Astrocyte of the hippocampus (primary cell): ENCODE data around the gene COPZ2.
"Not testable (repeated sequence)": the region's sequence is repeated elsewhere in the genome, so short reads cannot be mapped to it uniquely, and the experiment has no call there.

Experiments used
- DNase-seq: peaks from one replicate; pipeline ENCODE4 v3.0.0; 2011; ENCODE audit warnings: low read depth, low spot score

The COPZ2 gene

DNA sequence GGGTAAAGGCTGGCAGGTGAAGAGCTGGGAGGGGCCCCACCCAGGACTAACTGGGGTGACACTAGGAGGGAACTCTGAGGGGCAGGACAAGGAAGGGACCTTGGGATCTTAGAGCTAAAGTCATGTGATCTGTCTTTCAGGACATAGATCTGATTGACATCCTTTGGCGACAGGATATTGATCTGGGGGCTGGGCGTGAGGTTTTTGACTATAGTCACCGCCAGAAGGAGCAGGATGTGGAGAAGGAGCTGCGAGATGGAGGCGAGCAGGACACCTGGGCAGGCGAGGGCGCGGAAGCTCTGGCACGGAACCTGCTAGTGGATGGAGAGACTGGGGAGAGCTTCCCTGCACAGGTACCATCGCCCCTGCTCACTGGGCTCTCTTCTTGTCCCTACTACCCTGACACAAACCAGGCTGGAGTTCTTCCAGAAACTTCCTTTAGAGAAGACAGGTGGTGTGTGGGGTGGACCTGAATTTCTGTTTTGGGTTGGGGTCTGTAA lies 18.7 kb upstream of the COPZ2 start:
- DNase-seq, result no peak

DNA sequence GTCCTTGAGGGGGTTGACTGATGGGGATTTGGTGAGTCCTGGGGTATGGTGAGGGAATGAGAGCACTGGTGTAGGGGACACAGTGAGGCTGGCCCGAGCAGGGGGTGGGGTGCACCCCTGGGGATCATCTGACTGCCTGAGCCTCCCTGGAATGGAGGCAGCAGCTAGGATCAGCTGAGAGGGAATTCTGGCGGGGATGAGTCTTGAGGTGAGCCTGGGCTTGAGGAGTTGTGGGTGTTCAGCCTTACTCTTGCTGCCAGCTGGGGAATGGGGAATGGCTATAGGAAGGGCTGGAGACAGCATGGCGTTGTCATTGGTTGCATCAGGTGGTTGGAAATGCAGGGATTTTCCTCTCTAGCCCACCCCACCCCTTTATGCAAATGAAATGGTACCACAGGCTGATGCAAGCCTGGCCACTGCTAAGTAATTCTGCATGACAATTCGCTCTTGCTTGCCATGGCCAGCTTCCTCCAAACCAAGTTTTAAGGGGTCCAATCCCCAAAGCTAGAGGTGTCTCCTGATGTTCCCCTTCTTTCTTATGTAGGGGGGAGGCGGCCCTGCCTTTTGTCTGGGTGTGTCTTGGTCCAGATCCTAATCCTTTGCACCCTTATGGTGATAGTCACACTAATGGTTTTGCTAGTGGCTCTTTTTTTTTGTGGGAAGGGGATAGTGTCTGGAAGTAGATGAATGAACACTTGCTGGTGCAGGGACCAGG lies 18.1 kb upstream of the COPZ2 start:
- DNase-seq, result peak; percentile 59

GRCh38 chr17:48054238-48055185 lies 16.9 kb upstream of the COPZ2 start:
- DNase-seq, result peak; percentile 90

GRCh38 chr17:48053758-48054237 lies 16.2 kb upstream of the COPZ2 start:
- no peak for DNase-seq

DNA sequence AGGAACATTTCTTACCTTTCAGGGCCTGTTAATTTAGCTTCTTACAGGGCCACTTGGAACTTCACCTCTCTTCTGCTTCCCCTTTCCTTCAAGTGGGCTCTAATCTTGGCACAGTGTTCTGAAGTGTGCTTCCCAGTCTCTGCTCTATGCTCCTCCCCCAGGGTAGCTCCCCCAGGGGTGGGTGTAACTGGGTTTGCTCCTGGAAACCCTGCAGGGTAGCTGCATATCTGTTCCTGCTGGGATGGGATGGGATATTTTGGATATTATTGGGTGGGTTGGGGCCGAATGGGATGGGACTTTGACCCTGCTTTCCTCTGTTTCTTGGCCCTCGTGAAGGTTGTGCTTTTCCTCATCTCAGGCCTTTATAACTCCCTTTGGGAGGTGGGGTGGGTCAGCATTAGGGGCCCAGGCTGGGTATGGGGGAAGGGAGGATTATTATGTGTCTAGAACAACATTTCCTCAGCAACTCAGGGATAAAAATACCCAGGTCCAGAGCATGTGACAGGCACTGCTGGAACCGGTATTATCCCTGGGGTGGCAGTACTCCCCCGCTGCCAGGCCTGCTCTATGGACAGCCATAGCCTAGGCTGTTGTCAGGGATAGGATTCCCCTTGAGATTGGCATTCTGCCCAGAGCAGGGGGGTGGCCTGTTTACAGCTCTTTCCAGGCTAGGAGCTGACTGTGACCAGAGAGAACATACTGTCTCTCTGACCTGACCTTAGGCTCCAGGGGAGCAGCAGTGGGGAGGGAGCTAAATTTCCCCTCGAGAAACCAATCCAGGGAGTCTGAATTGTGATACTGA lies 15.6 kb upstream of the COPZ2 start:
- DNase-seq, result no peak

DNA sequence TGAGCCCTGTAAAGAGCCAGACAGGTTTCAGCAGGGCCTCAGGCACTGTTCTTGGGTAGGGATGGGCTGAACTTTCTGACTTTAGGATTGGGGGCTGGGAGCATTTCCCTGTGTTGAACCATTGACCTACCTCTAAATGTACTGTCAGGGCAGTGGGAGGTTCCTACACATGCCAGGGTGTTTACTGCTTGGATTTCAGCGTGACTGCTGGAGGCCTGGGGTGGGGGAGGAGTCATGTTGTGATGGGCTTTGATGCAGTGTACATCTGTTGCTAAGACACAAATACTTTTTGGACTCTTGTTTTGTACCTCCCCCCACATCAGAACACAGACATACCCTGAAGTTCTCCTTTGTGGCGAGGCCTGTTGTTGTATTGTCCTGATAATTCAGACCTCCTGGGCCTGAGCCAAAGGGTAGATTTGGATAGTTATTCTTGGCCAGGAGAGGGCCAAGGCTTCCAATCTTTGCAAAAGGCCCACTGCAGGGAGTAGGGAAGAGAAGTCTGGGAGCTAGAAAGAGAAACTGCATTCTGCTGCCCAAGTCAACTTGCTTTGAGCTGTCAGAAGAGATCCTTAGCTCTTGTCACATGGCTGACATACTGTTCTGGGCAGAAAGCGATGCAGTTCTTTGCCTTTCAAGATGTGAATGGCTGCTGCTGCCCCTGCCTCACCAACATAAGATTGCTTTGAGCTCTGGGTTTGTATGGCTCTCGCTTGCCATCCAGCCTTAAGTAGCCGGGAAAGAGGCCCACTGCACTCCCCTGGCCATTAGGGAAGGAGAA lies 14.3 kb upstream of the COPZ2 start:
- peak; percentile 94 for DNase-seq

- DNase-seq, result no peak
Measured at GRCh38 chr17:48051283-48051682, 13.7 kb upstream of the COPZ2 start.

DNA sequence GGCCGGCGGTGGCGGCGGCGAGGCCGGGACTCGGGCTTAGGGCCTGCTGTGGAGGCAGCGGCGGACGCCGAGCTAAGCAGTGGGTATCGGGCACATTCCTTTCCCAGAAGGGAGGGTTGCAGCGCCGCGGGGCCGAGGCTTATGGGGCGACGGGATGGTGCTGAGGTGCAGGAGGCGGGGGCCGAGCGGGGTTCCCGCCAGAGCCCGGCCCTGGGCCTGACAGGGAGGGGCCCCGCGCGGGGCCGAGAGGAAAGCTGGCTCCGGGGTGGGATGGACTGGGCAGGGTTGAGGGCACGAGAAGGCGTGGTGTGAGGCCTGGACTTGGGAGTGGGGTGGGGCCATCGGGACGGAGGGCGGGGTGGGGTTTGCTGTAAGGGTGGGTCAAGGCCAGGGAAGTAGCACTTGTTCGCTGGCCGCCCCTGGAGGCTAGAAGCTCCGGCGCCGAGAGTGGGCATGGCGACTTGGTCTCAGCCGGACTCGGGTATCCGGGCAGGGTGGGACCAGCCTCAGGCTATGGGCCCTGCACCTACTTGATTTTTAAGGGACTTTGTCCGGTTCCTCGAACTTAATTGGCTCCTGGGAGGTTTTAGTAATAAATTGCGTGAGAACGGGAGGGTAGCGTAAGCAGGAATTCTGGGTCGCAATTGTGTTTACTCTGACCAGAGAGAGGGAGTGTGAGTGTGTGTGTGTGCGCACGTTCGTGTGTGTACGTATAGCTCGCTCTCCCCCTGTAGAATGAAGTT lies 11.0 kb upstream of the COPZ2 start:
- DNase-seq, result peak; percentile 92

- DNase-seq, result peak; percentile 100
Measured at GRCh38 chr17:48047741-48048383, 10.3 kb upstream of the COPZ2 start, which contains the start of gene NFE2L1. Gene NFE2L1, plus strand, starts transcription at chr17:48048359. Its CDS starts 2,760 bp downstream, at chr17:48051119.

GRCh38 chr17:48047113-48047740 lies 9.6 kb upstream of the COPZ2 start:
- no peak for DNase-seq

DNA sequence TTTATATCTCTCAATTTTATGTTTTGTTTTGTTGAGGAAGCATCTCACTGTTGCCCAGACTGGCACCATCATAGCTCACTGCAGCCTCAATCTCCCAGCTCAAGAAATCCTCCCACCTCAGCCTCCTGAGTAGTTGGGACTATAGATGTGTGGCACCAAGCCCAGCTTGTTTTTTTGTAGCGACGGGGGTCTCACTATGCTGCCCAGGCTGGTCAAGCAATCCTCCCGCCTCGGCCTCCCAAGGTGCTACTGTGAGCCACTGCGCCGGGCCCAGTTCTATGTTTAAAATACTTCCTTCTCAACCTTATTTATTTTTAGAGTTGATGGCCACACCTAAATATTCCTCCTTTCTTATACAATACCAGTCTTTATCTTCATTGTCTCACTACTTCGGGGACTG lies 8.7 kb upstream of the COPZ2 start:
- no peak for DNase-seq

DNA sequence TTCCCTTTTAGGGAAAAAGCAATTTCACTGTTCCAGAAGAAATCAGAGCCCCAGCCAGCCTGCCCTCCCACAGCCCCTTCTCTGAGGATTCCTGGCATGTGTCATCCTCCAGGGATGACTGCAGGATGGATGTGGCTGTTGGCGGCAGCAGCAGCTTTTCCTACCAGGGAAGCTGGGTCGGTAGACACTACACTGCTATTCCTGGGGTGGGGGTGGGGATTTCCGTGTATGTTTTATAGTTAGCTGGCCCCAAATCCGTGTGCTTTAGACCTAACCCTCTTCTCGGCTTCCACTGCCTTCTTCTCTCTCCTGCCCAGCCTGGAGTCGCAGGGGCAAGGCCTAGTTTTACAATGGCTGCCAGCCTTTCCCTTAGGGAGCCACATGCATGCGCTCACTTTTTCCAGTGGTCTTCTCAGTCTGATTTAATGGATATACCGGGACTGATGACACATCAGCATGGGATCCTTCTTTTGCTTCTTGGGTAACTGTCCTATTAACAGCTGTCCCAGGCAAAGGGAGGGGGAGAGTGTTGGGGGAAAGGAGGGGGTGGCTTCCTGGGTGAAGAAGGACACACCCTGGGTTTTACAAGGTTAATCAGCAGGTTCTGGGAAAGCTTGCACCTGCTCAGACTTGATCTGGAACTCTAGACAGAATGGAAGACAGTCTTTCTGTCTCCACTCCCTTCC lies 7.9 kb upstream of the COPZ2 start:
- DNase-seq, result no peak

DNA sequence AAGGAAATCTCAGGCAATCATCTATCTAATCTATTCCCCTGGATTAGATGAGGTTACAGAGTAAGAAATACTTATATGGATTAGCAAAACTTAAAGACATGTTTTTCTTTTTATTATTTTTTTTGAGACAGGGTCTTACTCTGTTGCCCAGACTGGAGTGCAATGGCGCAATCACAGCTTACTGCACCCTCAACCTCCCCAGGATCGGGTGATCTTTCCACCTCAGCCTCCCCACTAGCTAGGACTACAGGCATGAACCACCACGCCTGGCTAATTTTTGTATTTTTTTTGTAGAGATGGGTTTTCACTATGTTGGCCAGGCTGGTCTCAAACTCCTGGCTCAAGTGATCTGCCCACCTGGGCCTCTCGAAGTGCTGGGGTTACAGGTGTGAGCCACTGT lies 7.3 kb upstream of the COPZ2 start:
- DNase-seq, result no peak

DNA sequence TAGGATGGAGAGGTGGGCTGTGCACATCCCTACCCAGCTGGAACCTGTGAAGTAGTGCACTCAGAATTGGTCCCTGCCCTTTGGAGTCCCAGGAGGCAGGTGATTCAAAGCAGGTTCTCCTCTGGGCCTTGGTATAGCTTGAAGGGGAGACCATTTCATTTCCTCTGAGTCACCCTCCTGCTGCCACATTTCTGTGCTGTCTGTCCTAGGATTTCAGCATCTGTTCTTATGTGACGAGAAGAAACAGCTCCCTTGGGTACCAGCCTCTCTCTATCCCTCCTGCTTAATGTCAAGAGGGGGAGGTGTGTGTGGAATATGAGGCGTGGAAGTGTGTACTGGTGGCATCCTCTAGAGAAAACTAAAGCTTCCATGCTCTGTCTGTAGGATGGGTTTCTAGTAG lies 5.6 kb upstream of the COPZ2 start:
- DNase-seq, result no peak

DNA sequence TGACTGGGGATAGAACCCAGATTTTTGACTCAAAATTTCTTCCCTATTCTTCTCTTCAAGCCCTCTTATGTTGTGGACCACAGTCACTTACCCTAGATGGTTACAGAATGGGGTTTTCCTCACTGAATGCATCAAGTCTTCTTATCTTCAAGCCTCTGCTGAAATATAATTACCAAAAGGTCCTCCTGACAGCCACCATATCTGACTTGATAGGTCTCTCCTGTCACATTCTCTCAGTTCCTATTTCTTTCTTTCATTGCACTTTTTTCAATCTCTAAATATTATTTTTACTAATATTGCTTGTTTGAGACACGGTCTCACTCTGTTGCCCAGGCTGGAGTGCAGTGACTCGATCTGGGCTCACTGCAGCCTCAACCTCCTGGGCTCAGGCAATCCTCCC lies 1.1 kb upstream of the COPZ2 start:
- DNase-seq, result no peak

GRCh38 chr17:48037838-48038323 lies 284 bp upstream of the COPZ2 start:
- no peak for DNase-seq

- DNase-seq, result no peak
Measured at GRCh38 chr17:48036693-48037035, 933 bp downstream of the COPZ2 start.

- not testable (repeated sequence) for DNase-seq
Measured at GRCh38 chr17:48034734-48035133, 2.9 kb downstream of the COPZ2 start.
